HL-60/S4 (cell line): ENCODE data around the gene DNAH17.

ENCODE experiments used
- in situ Hi-C: fragments of 300-500 bp; cut with MboI; formaldehyde crosslinking; loops from 2 replicates; pipeline ENCODE4 v1.14.3; 2022; ENCODE audit warnings: low sequenced_read_pairs

DNAH17 gene

DNA sequence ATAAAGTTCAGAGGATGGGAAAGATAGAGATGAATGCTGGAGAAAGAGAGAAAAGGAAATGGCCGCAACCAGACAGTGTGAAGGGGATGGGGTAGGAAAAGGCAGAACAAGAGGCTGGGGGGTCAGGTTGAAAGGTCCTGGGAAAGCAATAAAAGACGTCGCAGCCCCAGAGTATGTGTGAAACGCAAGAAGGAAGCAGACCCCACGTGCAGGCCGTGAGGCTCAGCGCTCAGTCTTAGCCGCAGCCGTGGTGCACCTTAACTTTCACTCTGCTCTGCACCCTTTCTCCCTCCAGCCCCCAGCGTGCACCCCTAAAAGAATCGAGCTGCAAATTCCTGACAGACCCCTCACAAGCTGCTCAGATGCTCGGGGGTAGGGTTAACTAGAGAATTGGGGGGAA lies 1.9 kb downstream of the DNAH17 start:
- in situ Hi-C loops: no loop called here

GRCh38 chr17:78573955-78574354 lies 3.2 kb downstream of the DNAH17 start:
- in situ Hi-C loops: no loop called here

GRCh38 chr17:78572239-78573205 lies 4.7 kb downstream of the DNAH17 start:
- in situ Hi-C loops: no loop called here

DNA sequence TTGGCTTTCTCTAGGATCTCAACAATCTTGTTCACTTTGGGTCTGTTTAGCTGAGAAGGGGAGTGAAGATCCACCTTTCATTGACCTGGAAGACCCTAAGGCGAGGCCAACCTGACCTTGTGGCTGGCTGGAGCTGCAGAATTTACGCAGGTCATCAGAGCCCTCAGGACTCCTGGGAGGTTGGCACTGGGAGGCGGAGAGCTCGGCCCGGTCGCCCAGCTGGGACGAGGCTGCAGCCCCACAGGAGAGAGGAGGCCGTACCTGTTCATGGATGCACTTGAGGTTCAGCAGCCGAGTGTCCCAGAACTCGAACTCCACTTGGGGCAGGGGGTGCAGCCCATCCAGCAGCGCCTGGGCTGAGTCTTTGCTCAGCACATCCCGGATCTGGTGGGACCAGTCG lies 5.9 kb downstream of the DNAH17 start:
- in situ Hi-C loops: no loop called here

GRCh38 chr17:78568494-78569115 lies 8.6 kb downstream of the DNAH17 start:
- in situ Hi-C loops: no loop called here

- in situ Hi-C loops: no loop called here
Observed at GRCh38 chr17:78567991-78568390, 9.2 kb downstream of the DNAH17 start.

GRCh38 chr17:78566947-78567346 lies 10.2 kb downstream of the DNAH17 start:
- in situ Hi-C loops: no loop called here

DNA sequence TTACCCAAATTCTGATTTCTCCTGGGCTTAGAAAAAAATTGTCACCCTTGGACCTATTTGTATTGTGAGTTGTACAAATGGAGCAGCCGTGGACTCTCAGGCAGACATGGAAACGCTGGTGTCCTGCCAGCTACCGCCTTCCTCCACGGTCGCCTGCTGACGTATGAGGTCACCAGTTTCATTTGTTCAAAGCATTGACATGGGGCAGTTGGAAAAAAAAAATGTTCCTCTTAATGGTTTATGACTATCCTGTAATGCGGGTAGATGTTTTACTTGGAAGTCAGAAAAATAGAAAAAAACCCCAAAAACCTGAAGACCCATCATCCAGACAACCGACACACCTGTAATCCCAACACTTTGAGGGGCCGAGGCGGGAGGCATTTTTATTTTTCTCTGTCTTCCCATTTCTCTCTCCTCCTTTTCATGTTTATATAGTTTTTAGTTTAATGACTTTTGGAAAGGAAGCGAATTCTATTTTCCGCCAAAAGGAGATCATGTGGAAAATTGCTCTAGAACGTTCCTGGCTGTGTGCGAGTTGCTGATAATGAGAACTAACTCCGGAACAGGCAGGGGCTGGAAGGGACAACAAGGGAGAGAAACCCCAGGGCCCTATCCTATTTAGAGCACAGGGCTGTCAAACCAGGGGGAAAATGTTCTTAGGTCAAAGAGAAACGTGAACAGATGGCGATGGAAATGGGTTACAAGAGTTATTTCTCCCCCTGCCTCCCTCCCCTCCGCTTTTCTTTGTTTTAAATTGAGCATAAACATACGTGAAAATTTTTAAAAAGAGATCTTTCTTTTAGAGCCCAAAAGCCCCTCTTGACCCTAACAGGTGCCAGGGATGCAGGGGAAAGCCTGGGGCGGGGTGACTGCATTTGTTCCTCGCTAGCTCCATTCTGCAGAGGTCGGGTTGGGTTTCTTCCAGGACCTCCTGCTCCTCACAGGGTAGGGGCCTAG lies 13.7 kb downstream of the DNAH17 start:
- in situ Hi-C loops: no loop called here

- in situ Hi-C loops: no loop called here
Observed at GRCh38 chr17:78562734-78563133, 14.5 kb downstream of the DNAH17 start.

DNA sequence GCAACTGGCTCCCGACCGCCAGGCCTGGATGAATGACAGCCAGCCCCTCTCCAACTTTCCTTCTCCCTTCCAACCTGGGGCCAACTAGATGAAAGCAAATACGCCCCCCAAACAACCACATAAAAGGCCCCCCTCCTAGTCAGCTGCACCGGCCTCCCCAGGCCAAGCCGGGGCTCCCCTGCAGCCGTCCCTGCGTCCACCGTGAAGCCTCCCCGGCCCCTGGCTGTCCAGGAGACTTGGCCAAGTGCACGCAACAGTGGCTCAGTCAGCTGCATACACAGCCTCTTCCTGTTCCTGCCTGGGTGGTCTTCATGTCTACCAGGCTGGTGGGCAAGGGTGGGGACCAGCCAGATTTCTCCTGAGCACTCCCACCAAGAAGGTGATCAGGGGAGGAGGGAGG lies 16.0 kb downstream of the DNAH17 start:
- in situ Hi-C loops: no loop called here

- in situ Hi-C loops: no loop called here
Observed at GRCh38 chr17:78560731-78561130, 16.5 kb downstream of the DNAH17 start.

DNA sequence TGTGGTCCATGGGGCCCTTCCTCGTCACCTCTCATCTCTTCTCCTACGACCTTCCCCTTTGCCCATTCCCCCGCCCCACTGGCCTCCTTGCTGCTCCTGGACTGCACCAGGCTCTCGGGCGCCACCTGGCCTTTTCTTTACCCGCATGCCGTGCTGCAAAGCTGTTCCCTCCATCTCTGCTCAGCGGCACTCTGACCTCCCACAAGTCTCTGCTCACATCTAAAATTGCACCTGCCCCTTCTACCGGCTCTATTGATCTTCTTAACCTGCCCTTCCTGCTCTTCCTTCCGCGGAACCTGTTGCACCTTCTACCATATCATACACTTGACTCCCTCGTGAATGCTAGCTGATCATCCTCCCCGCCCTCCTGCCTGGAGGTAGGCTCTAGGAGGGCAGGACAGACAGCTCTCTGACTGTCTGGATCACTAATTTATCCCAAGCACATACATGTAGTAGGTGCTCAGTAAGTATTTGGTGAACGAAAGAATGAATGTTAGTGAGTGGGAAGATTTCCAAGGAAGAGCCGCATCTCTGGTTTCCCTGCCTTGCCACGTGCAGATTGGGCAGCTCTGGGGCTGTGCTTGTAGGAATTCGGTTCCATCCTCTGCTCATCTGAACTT lies 17.3 kb downstream of the DNAH17 start:
- in situ Hi-C loops: no loop called here

GRCh38 chr17:78558989-78559388 lies 18.2 kb downstream of the DNAH17 start:
- in situ Hi-C loops: no loop called here

- in situ Hi-C loops: no loop called here
Observed at GRCh38 chr17:78558181-78558850, 18.9 kb downstream of the DNAH17 start.

DNA sequence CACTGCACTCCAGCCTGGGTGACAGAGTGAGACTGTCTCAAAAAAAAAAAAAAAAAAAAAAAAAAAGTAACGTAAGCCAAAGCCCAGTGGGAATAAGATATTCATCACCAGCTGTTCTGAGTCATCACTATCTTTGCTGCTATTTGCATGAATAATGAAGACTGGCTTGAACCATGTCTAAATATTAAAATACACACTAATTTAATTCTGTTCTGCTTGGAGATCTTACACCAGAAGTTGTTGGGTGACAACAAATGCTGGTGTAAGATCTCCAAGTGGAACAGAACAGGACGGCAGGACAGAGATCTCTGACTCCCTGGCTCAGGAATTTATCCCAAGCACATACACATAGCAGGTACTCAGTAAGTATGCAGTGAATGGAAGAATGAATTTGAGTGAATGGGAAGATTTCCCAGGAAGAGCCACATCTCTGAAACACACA lies 19.6 kb downstream of the DNAH17 start:
- in situ Hi-C loops: no loop called here

- in situ Hi-C loops: no loop called here
Observed at GRCh38 chr17:78556812-78557211, 20.4 kb downstream of the DNAH17 start.

DNA sequence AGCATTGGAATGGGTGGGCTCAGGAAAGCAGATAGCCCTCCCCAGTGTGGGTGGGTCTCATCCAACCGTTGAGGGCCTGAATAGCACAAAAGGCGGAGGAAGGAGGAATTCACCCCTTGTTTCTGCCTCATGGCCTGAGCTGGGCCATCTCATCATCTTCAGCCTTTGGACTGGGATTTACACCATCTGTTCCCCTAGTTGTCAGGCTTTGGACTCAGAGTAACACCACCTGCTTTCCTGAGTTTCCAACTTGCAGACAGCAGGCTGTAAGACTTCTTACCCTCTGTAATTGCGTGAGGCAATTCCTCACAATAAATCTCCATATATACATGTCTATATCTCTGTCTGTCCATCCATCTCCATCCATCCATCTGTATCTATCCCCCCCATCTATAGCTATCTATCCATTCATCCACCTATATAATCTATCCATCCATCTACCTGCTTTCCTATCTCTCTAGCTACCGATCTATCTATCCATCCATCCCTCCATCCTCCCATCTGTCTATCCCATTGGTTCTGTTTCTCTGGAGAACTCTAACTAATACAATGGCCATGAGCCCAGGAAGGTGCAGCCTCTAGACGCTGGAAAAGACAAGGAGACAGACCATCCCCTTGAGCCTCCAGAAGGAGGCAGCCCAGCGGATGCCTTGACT lies 21.3 kb downstream of the DNAH17 start:
- in situ Hi-C loops: no loop called here

- in situ Hi-C loops: no loop called here
Observed at GRCh38 chr17:78550464-78550863, 26.7 kb downstream of the DNAH17 start.

DNA sequence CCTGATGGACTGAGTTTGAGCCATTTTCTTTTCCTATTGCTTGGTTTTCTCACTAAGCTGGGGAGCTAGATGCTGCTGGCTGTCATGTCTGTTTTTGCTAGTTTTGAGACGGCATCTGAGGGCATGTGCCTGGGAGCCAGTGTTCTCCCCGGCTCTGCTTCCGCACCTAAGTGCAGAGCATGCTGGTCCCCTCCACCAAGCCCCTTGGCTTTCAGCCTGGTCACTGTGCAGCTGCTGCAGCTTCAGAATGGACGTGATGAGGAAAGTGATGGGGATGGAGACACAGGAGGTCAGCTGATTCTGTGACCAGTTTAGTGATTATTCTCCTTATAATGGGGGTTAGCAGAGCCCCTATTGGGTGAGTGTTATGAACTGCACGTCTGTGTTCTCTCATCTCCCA lies 28.5 kb downstream of the DNAH17 start:
- in situ Hi-C loops: no loop called here

GRCh38 chr17:78547035-78547434 lies 30.2 kb downstream of the DNAH17 start:
- in situ Hi-C loops: no loop called here
